H1 (cell line): ENCODE data around the gene HTRA2. TPM values are rescaled to one million over a fixed set of nuclear protein-coding genes. Genes with fewer than 3 reads are reported as not detected.

Experiments used
- CTCF ChIA-PET: fragments of 300-600 bp; sonication (Branson Sonifier 250); formaldehyde crosslinking; loops from one replicate; lab custom pipeline; 2021; ENCODE audit not compliant: partially characterized antibody; lab: Charles Lee
- POLR2A ChIA-PET: fragments of 300-600 bp; sonication (Branson Sonifier 250); formaldehyde crosslinking; loops from one replicate; lab custom pipeline; 2021; ENCODE audit warnings: inconsistent platforms; ENCODE audit not compliant: partially characterized antibody; lab: Charles Lee
- DNase-seq, 2 experiments: peaks; one replicate each; pipeline versions ENCODE4 v3.0.0 to v3.0.0-alpha.2; 2010 to 2022; ENCODE audit warnings: low spot score in 2 of 2, low read depth in 1 of 2, mixed read lengths in 1 of 2
- FAIRE-seq: peaks from 2 replicates; lab custom pipeline; 2011; peaks lifted over from hg19 to GRCh38; lab: Jason Lieb, UNC
- H2AFZ ChIP-seq: 2 replicates; pipeline ENCODE4 v1.8.1; 2012; ENCODE audit warnings: low read length, inconsistent platforms
- H2AK5ac ChIP-seq: 2 replicates; pipeline ENCODE4 v1.6.1; 2013; ENCODE audit warnings: low read depth, low read length
- H2BK120ac ChIP-seq: replicated peaks from 2 replicates; pipeline ENCODE3; 2013; ENCODE audit warnings: low read depth, low read length, inconsistent platforms
- H2BK12ac ChIP-seq: 2 replicates; pipeline ENCODE4 v1.6.1; 2013; ENCODE audit warnings: low read depth, low read length
- H2BK15ac ChIP-seq: 2 replicates; pipeline ENCODE4 v1.6.1; 2013; ENCODE audit warnings: low read length
- H2BK20ac ChIP-seq: 2 replicates; pipeline ENCODE4 v1.6.1; 2013; ENCODE audit warnings: low read length
- H2BK5ac ChIP-seq: 2 replicates; pipeline ENCODE4 v1.6.1; 2013; ENCODE audit warnings: low read depth, low read length
- H3K14ac ChIP-seq: 2 replicates; pipeline ENCODE4 v1.6.1; 2013; ENCODE audit warnings: inconsistent platforms; ENCODE audit not compliant: insufficient read length
- H3K18ac ChIP-seq: 2 replicates; pipeline ENCODE4 v1.6.1; 2013; ENCODE audit warnings: low read length; ENCODE audit errors: extremely low read depth
- H3K23ac ChIP-seq: 2 replicates; pipeline ENCODE4 v1.6.1; 2013; ENCODE audit warnings: inconsistent platforms; ENCODE audit not compliant: insufficient read length
- H3K23me2 ChIP-seq: 2 replicates; pipeline ENCODE4 v1.6.1; 2013; ENCODE audit warnings: low read depth, low read length
- H3K27ac ChIP-seq: 2 replicates; pipeline ENCODE4 v1.6.1; 2011; ENCODE audit warnings: low read depth, low read length, inconsistent platforms
- H3K27me3 ChIP-seq, 4 experiments: replicated peaks in 1 of 4; 1 replicate in 1 of 4; 2 replicates in 3 of 4; pipeline versions ENCODE4 v1.6.1 to v1.8.1; 2011 to 2013; ENCODE audit warnings: low read length in 3 of 4, mild to moderate bottlenecking in 3 of 4, inconsistent platforms in 2 of 4, mixed read lengths in 2 of 4, moderate library complexity in 1 of 4; ENCODE audit not compliant: control insufficient read depth in 3 of 4, insufficient read depth in 3 of 4; ENCODE audit errors: extremely low read depth in 1 of 4
- H3K36me3 ChIP-seq, 4 experiments: 2 replicates each; pipeline versions ENCODE4 v1.6.1 to v1.8.1; 2011 to 2013; ENCODE audit warnings: mild to moderate bottlenecking in 4 of 4, low read length in 3 of 4, moderate library complexity in 2 of 4, control low read depth in 1 of 4, inconsistent platforms in 1 of 4; ENCODE audit not compliant: insufficient read depth in 4 of 4, control insufficient read depth in 2 of 4
- H3K4ac ChIP-seq: replicated peaks from 2 replicates; pipeline ENCODE3; 2013; ENCODE audit warnings: low read length, low read depth, mixed read lengths, inconsistent platforms; ENCODE audit not compliant: insufficient read length
- H3K4me1 ChIP-seq, 4 experiments: replicated peaks in 1 of 4; 1 replicate in 1 of 4; 2 replicates in 3 of 4; pipeline versions ENCODE4 v1.6.1 to v1.8.1; 2011 to 2013; ENCODE audit warnings: low read length in 3 of 4, inconsistent platforms in 2 of 4, mixed read lengths in 1 of 4; ENCODE audit not compliant: insufficient read depth in 4 of 4, control insufficient read depth in 3 of 4
- H3K4me2 ChIP-seq, 2 experiments: 2 replicates each; pipeline versions ENCODE4 v1.6.1 to v1.8.1; 2011 to 2013; ENCODE audit warnings: low read depth in 2 of 2, low read length in 2 of 2, control low read depth in 1 of 2, inconsistent platforms in 1 of 2, mild to moderate bottlenecking in 1 of 2; ENCODE audit not compliant: insufficient read depth in 1 of 2
- H3K4me3 ChIP-seq, 4 experiments: fragments of 200-600, 300-600 bp in 1 of 4; sonication (generic), shearing (Covaris generic), sonication (Bioruptor Twin) in 1 of 4; 2 replicates each; pipeline versions ENCODE4 v1.5.1 to v1.8.1; 2011 to 2016; ENCODE audit warnings: low read length in 4 of 4, low read depth in 3 of 4, control low read depth in 2 of 4, inconsistent platforms in 2 of 4, mild to moderate bottlenecking in 2 of 4, mixed read lengths in 1 of 4, moderate library complexity in 1 of 4; ENCODE audit not compliant: insufficient read depth in 2 of 4; ENCODE audit errors: extremely low read depth in 1 of 4
- H3K56ac ChIP-seq: replicated peaks from 2 replicates; pipeline ENCODE3; 2013; ENCODE audit warnings: low read depth, mild to moderate bottlenecking, mixed read lengths, low read length, inconsistent platforms; ENCODE audit not compliant: insufficient read length
- H3K79me1 ChIP-seq: 2 replicates; pipeline ENCODE4 v1.6.1; 2013; ENCODE audit warnings: low read depth, low read length, control low read depth
- H3K79me2 ChIP-seq, 2 experiments: 2 replicates each; pipeline versions ENCODE4 v1.6.1 to v1.8.1; 2012 to 2013; ENCODE audit warnings: low read length in 2 of 2, mild to moderate bottlenecking in 2 of 2, inconsistent platforms in 1 of 2; ENCODE audit not compliant: insufficient read depth in 2 of 2, control insufficient read depth in 1 of 2
- H3K9ac ChIP-seq, 4 experiments: replicated peaks in 1 of 4; 1 replicate in 1 of 4; 2 replicates in 3 of 4; pipeline versions ENCODE4 v1.6.1 to v1.8.1; 2011 to 2013; ENCODE audit warnings: low read depth in 3 of 4, low read length in 3 of 4, control low read depth in 2 of 4, mild to moderate bottlenecking in 2 of 4, moderate library complexity in 2 of 4, inconsistent platforms in 1 of 4; ENCODE audit errors: extremely low read depth in 1 of 4
- H3K9me3 ChIP-seq, 2 experiments: 2 replicates each; pipeline versions ENCODE4 v1.6.1 to v1.8.1; 2012 to 2013; ENCODE audit warnings: mild to moderate bottlenecking in 2 of 2, moderate library complexity in 2 of 2, control low read depth in 1 of 2, inconsistent platforms in 1 of 2, low read depth in 1 of 2, low read length in 1 of 2, mixed read lengths in 1 of 2; ENCODE audit not compliant: insufficient read depth in 2 of 2
- H4K20me1 ChIP-seq, 2 experiments: replicated peaks in 1 of 2; 2 replicates each; pipeline versions ENCODE3 to v1.8.1; 2011 to 2013; ENCODE audit warnings: inconsistent platforms in 2 of 2, low read length in 2 of 2, mild to moderate bottlenecking in 1 of 2; ENCODE audit not compliant: insufficient read depth in 2 of 2, control insufficient read depth in 1 of 2
- H4K5ac ChIP-seq: 2 replicates; pipeline ENCODE4 v1.6.1; 2013; ENCODE audit warnings: low read length, low read depth, mixed read lengths, inconsistent platforms; ENCODE audit not compliant: insufficient read length
- H4K8ac ChIP-seq: 2 replicates; pipeline ENCODE4 v1.8.0; 2013; ENCODE audit warnings: mild to moderate bottlenecking, moderate library complexity, low read length, inconsistent platforms; ENCODE audit not compliant: insufficient read depth; ENCODE audit errors: extremely low read depth
- H4K91ac ChIP-seq: replicated peaks from 2 replicates; pipeline ENCODE3; 2013; ENCODE audit warnings: low read length, mixed read lengths, inconsistent platforms; ENCODE audit not compliant: insufficient read length
- SIN3A ChIP-seq, 2 experiments: IDR thresholded peaks in 1 of 2; conservative IDR thresholded peaks in 1 of 2; 2 replicates each; pipeline ENCODE4 v1.6.1; 2011 to 2012; ENCODE audit warnings: low read length in 2 of 2, improper control_type of control experiment in 1 of 2, low read depth in 1 of 2, mild to moderate bottlenecking in 1 of 2
- SP2 ChIP-seq: IDR thresholded peaks from 2 replicates; pipeline ENCODE4 v1.6.1; 2012; ENCODE audit warnings: mild to moderate bottlenecking, low read length, inconsistent platforms
- WGBS, 2 experiments: shearing (Covaris generic) in 1 of 2; methylation state at CpG; one replicate each; pipeline versions ENCODE4 v1.1.6 to v1.1.7; 2013 to 2015; ENCODE audit warnings: low lambda C conversion rate in 2 of 2, mixed read lengths in 2 of 2, inconsistent platforms in 1 of 2, low coverage in 1 of 2, missing lambda C conversion rate in 1 of 2; ENCODE audit not compliant: insufficient replicate concordance in 2 of 2, insufficient coverage in 1 of 2, insufficient read length in 1 of 2; ENCODE audit errors: extremely low coverage in 1 of 2, missing lambda C conversion rate in 1 of 2; 5-methylcytosine and 5-hydroxymethylcytosine counted together
- polyA plus RNA-seq, 7 experiments: library from polyadenylated mRNA; depleted of rRNA in 3 of 7; stranded (reverse) in 5 of 7; unstranded in 2 of 7; fragments of >200 nt in 5 of 7; fragments of 200-250 nt in 2 of 7; gene quantifications; 1 replicate in 5 of 7; 2 replicates in 1 of 7; 4 replicates in 1 of 7; pipeline versions ENCODE4 v1.2.1 to v1.2.3, GENCODE V29; 2011 to 2013; ENCODE audit warnings: missing spikeins in 2 of 7, mixed read lengths in 2 of 7
- total RNA-seq: library from RNA; stranded (reverse); fragmentation: NEBNext Ultra II Directional; extraction: Animal tissue kit (Norgen Biotek cat#: 25700); gene quantifications from 2 replicates; pipeline ENCODE4 v1.2.1, GENCODE V29; 2021

HTRA2 gene
- total and polyA plus RNA-seq, 2 of the 8 experiments (the other 6 are each of a cell fraction or from before 2014, with no cell fraction given), result 21.6 to 37.6 TPM

- H3K23ac ChIP-seq, result no peak overlapping the region
- H2AFZ ChIP-seq, result no peak overlapping the region
- H2BK12ac ChIP-seq, result no peak overlapping the region
- no peak overlapping the region for H3K4ac ChIP-seq
- H4K8ac ChIP-seq, result no peak overlapping the region
- no peak for DNase-seq
- peaks cover 0 to 10% (median 6%) of the 10 kb centered on the region in 4 experiments; a peak in 5 of 7 replicates for H3K4me1 ChIP-seq
- no peak for FAIRE-seq
- H3K23me2 ChIP-seq, result peaks cover 10% of the 10 kb centered on the region; the same call in 1 of the 2 replicates
- H3K4me2 ChIP-seq, result no peak overlapping the region
- H3K79me2 ChIP-seq, result no peaks in the 10 kb centered on the region
- H2BK15ac ChIP-seq, result no peak overlapping the region
- H3K79me1 ChIP-seq, result no peaks in the 10 kb centered on the region
- H2BK20ac ChIP-seq, result no peak overlapping the region
- H3K27ac ChIP-seq, result no peak overlapping the region
- no peak overlapping the region for H4K5ac ChIP-seq
- H2AK5ac ChIP-seq, result no peak overlapping the region
- ChIA-PET POLR2A (interaction anchor here (0.8 to 4.6 kb wide), 6 partner anchors 10 to 53 kb away, joined by 3 to 17 read pairs (median 4); partner anchors contain the start of genes CCDC142, PCGF1 and TTC31), CTCF (interaction anchor here (0.7 to 6.9 kb wide), 9 partner anchors 10 to 342 kb away, joined by 3 to 37 read pairs (median 3); partner anchors contain the start of genes CCDC142 and TTC31)
- H3K18ac ChIP-seq, result no peak overlapping the region
- H2BK5ac ChIP-seq, result no peak overlapping the region
- H3K14ac ChIP-seq, result no peak overlapping the region
- H3K9ac ChIP-seq, result no peak overlapping the region
- WGBS, 2 experiments, result 85% methylated on average over 3 of the region's 3 CpGs; no CpG with 5 or more reads in 1 of the 2 experiments
- no peak overlapping the region for H3K56ac ChIP-seq
- H3K27me3 ChIP-seq, result peaks cover 24 to 37% (median 36%) of the 10 kb centered on the region in 4 experiments
- H2BK120ac ChIP-seq, result no peak overlapping the region
- no peaks in the 10 kb centered on the region for H3K9me3 ChIP-seq
- peaks cover 7 to 22% (median 18%) of the 10 kb centered on the region in 4 experiments for H3K36me3 ChIP-seq
- TF ChIP-seq SIN3A (conservative IDR thresholded peaks at IDR 0.05 in 1 of 2, IDR thresholded peaks at IDR 0.05 in 1 of 2; ENCODE audit: low read depth in 1 of 2, low read length in 2 of 2) (no peak), SP2 (no peak)
- H4K91ac ChIP-seq, result no peak overlapping the region
- H4K20me1 ChIP-seq, result peaks cover 2 to 9% of the 10 kb centered on the region in 2 experiments
- no peak overlapping the region for H3K4me3 ChIP-seq
These were observed 36.2 kb upstream of the HTRA2 start for GRCh38 chr2:74493546-74493945.
